Transverse colon (tissue), 4 donors: Measurements from ENCODE around the gene SHISA9. TPM values are rescaled to one million over a fixed set of nuclear protein-coding genes. Genes with fewer than 3 reads are reported as not detected.

Experiments
- DNase-seq: peaks from one replicate; pipeline ENCODE4 v3.0.0-alpha.2; 2019
- H3K27ac ChIP-seq, 4 donors: fragments of 200-600 bp; sonication (generic); 2 replicates each; pipeline ENCODE4 v1.5.1; 2016 to 2018; ENCODE audit warnings: inconsistent platforms in 4 of 4
- H3K27me3 ChIP-seq: fragments of 200-600 bp; sonication (generic); 2 replicates; pipeline ENCODE4 v1.5.1; 2017; ENCODE audit warnings: inconsistent platforms
- H3K36me3 ChIP-seq, 4 donors: fragments of 200-600 bp; sonication (generic); 2 replicates each; pipeline ENCODE4 v1.5.1; 2017 to 2019; ENCODE audit warnings: inconsistent platforms in 4 of 4
- H3K4me1 ChIP-seq, 4 donors: fragments of 200-600 bp; sonication (generic); 2 replicates each; pipeline ENCODE4 v1.5.1; 2017 to 2020; ENCODE audit warnings: inconsistent platforms in 4 of 4
- H3K4me3 ChIP-seq, 4 donors: fragments of 200-600 bp; sonication (generic); 1 replicate in 1 of 4; 2 replicates in 3 of 4; pipeline versions ENCODE4 v1.5.1 to v1.6.1; 2017 to 2019; ENCODE audit warnings: inconsistent platforms in 4 of 4
- H3K9me3 ChIP-seq, 2 donors: fragments of 200-600 bp; sonication (generic); 2 replicates each; pipeline ENCODE4 v1.5.1; 2017 to 2019; ENCODE audit warnings: inconsistent platforms in 2 of 2
- CTCF ChIP-seq, 5 experiments: fragments of 200-600 bp in 3 of 5; fragments of 450-650 bp in 2 of 5; sonication (generic) in 3 of 5; IDR thresholded peaks; 1 replicate in 2 of 5; 2 replicates in 3 of 5; pipeline ENCODE4 v1.5.1; 2016 to 2017; ENCODE audit warnings: antibody characterized with exemption in 5 of 5, inconsistent platforms in 3 of 5, mild to moderate bottlenecking in 2 of 5, moderate library complexity in 1 of 5
- EP300 ChIP-seq: sonication (generic); formaldehyde crosslinking; IDR thresholded peaks from one replicate; pipeline ENCODE4 v1.6.1; 2017; ENCODE audit warnings: antibody characterized with exemption, low read depth
- POLR2A ChIP-seq: fragments of 450-650 bp; IDR thresholded peaks from one replicate; pipeline ENCODE4 v1.6.1; 2016; ENCODE audit warnings: antibody characterized with exemption, mild to moderate bottlenecking, moderate library complexity
- POLR2AphosphoS5 ChIP-seq, 3 donors: sonication (generic); formaldehyde crosslinking; IDR thresholded peaks; one replicate each; pipeline ENCODE4 v1.6.1; 2016; ENCODE audit warnings: antibody characterized with exemption in 3 of 3
- WGBS, 2 donors: methylation state at CpG; one replicate each; pipeline ENCODE4 v1.1.5; 2018; ENCODE audit warnings: low coverage in 1 of 2; 5-methylcytosine and 5-hydroxymethylcytosine counted together
- in situ Hi-C, 4 donors: fragments of 200-750 bp; cut with MboI; loops; one replicate each; pipeline versions ENCODE4 v1.15.0 to v1.15.1; 2017; ENCODE audit warnings: low sequenced_read_pairs in 3 of 4, low pct_ligation_motif_present in 1 of 4, low pct_unique_long_range_greater_than_20kb in 1 of 4
- intact Hi-C: fragments of 100-400 bp; cut with DNase I; formaldehyde crosslinking; loops from one replicate; pipeline ENCODE4 v1.15.1; 2023; ENCODE audit warnings: low total_unique reads
- total RNA-seq, 4 donors: library from RNA; depleted of rRNA; stranded (reverse); fragments of >200 nt; gene quantifications; one replicate each; pipeline ENCODE4 v1.1.0, GENCODE V29; 2016

Gene SHISA9
- total RNA-seq, 4 donors from 2014 or later: 1.3 to 37.6 (median 2.1) TPM

GRCh38 chr16:13110124-13110796 lies 208.9 kb downstream of the SHISA9 start:
- no peak for DNase-seq
- no peaks in the 10 kb centered on the region for H3K4me1 ChIP-seq
- no peak overlapping the region for H3K27ac ChIP-seq
- WGBS, 2 donors: 39 to 44% methylated on average over 4 to 7 of the region's 7 CpGs
- no peaks in the 10 kb centered on the region for H3K36me3 ChIP-seq
- peaks cover 0 to 2% of the 10 kb centered on the region in 2 donors for H3K9me3 ChIP-seq
- TF ChIP-seq POLR2AphosphoS5 (IDR thresholded peaks at IDR 0.05) (peak in 1 of 3 donors; percentile 14), EP300 (no peak), CTCF (IDR thresholded peaks at IDR 0.05) (no peak)
- no peaks in the 10 kb centered on the region for H3K27me3 ChIP-seq
- intact Hi-C loops: no loop called here
- no peak overlapping the region for H3K4me3 ChIP-seq
- in situ Hi-C loops: loop anchor here in 2 of 4 donors (25.0 kb wide), 2 partner anchors 102 to 127 kb away; no protein-coding TSS in a partner anchor

DNA sequence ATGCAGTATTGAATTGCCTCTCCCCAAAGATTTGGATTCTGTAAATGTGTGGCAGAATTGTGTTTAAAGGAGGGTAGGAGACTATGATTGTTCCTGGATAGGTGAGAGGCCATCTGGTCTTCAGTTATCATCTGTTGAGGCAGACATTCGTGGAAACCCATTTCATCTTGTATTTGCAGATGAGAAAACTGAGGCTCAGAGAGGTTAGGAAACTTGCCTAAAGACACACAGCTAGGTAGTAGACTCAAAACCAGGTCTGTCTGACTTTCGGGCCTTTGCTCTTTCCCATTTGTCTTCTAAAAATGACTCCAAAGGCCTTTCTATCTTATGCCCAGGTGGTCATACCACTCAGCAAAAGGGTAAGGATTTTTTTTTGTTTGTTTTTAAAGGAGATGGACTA lies 210.3 kb downstream of the SHISA9 start:
- intact Hi-C loops (no loop called here), in situ Hi-C loops (loop anchor here in 2 of 4 donors (25.0 kb wide), 2 partner anchors 101 to 126 kb away; no protein-coding TSS in a partner anchor)
- Histone ChIP-seq H3K36me3 (no peaks in the 10 kb centered on the region), H3K27me3 (no peaks in the 10 kb centered on the region), H3K4me1 (no peaks in the 10 kb centered on the region), H3K27ac (no peak overlapping the region), H3K9me3 (no peaks in the 10 kb centered on the region), H3K4me3 (no peak overlapping the region)
- no peak for TF ChIP-seq CTCF (IDR thresholded peaks at IDR 0.05)
- TF ChIP-seq POLR2A: no peak
- TF ChIP-seq EP300: no peak
- no peak for TF ChIP-seq POLR2AphosphoS5 (IDR thresholded peaks at IDR 0.05)
- 60 to 69% methylated on average over 2 of the region's 2 CpGs for WGBS, 2 donors
- DNase-seq: no peak

- Histone ChIP-seq H3K27me3 (no peaks in the 10 kb centered on the region), H3K4me3 (no peak overlapping the region), H3K36me3 (no peaks in the 10 kb centered on the region), H3K27ac (no peak overlapping the region), H3K9me3 (no peaks in the 10 kb centered on the region), H3K4me1 (no peaks in the 10 kb centered on the region)
- no peak for DNase-seq
- in situ Hi-C loops: loop anchor here in 2 of 4 donors (25.0 kb wide), 2 partner anchors 99 to 124 kb away; no protein-coding TSS in a partner anchor
- WGBS, 2 donors: 82 to 92% methylated on average over 3 of the region's 3 CpGs
- intact Hi-C loops: no loop called here
- TF ChIP-seq POLR2AphosphoS5 (IDR thresholded peaks at IDR 0.05) (no peak), POLR2A (no peak), EP300 (no peak), CTCF (IDR thresholded peaks at IDR 0.05) (no peak)
These were observed 212.3 kb downstream of the SHISA9 start for GRCh38 chr16:13113741-13114140.

- in situ Hi-C loops: loop anchor here in 2 of 4 donors (25.0 kb wide), 2 partner anchors 94 to 119 kb away; no protein-coding TSS in a partner anchor
- TF ChIP-seq POLR2A: no peak
- TF ChIP-seq CTCF (IDR thresholded peaks at IDR 0.05): no peak
- TF ChIP-seq EP300: no peak
- no peak for TF ChIP-seq POLR2AphosphoS5 (IDR thresholded peaks at IDR 0.05)
- no peak for DNase-seq
- Histone ChIP-seq H3K9me3 (no peaks in the 10 kb centered on the region), H3K36me3 (no peaks in the 10 kb centered on the region), H3K27me3 (no peaks in the 10 kb centered on the region), H3K4me3 (no peak overlapping the region), H3K4me1 (no peaks in the 10 kb centered on the region), H3K27ac (no peak overlapping the region)
- 90 to 93% methylated on average over 2 to 5 of the region's 5 CpGs for WGBS, 2 donors
- intact Hi-C loops: no loop called here
These were observed 216.7 kb downstream of the SHISA9 start for GRCh38 chr16:13118091-13118490.
